ENCODE results near the gene SNX13.

SNX13 gene

DNA sequence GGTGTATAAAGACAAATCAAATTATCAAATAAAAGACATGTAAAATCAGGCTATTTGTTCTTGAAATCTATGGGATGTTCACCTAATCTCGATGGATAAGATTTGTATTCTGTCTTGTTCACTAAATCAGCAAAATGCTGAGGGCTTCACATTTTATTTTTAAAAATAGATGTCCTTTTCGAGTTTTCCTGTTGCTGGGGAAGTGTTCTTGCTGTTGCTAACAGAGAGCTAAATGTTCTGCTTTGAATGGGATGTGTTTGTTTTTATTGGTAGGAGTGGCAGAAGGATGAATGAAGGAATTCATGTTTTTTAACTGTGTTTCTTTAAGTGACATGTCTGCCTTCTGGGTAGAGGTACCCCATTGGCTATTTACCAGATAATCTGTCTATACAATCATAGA lies 7.3 kb upstream of the SNX13 start:
- Histone ChIP-seq H3K4me3 (no peak overlapping the region), H3K27ac (no peak overlapping the region)

DNA sequence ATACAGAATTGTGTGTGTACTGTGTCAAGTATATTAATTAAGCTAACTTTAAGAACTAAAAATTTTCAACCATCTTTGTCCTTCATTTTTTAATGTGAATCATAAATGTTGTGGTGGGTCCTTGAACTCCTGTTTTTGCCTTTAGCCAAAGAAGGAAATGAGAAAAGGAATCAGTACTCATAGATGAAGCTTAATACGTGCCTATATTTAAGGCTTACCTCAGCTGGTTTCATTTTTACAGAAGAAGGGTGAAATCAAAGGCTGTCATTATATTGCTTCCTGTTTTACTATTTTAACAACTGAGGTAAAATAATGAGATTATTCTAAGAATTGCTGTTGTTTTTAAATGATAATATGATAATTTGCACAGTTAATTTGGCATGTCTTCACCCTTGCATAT lies 6.3 kb upstream of the SNX13 start:
- Histone ChIP-seq H3K27ac (no peak overlapping the region), H3K4me3 (no peak overlapping the region)

- H3K4me3 ChIP-seq: no peak overlapping the region
- H3K27ac ChIP-seq: no peak overlapping the region
Measured at GRCh38 chr7:17944720-17945119, 4.4 kb upstream of the SNX13 start.

GRCh38 chr7:17943006-17943405 lies 2.7 kb upstream of the SNX13 start:
- H3K4me3 ChIP-seq: no peak overlapping the region
- H3K27ac ChIP-seq: no peak overlapping the region

DNA sequence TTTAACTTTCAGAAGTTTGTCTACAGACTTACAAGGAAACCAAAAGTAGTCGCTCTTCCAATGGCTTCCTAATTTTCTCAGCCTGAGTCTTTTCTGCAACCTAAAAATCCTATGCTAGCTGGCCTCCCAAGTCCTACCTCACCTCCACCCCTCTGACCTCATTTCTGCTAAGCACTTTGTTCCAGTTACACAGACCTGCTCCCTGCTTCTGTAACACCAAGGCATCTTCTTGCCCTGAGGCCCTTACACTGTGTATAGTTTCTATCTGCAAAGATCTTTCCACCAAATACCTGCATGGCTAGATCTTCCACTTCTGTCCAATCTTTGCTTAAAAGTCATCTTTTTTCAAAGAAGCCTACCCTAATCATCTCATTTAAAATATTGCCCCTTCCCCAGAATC lies 1.9 kb upstream of the SNX13 start:
- no peak overlapping the region for H3K4me3 ChIP-seq

GRCh38 chr7:17940951-17941431 lies 697 bp upstream of the SNX13 start:
- Histone ChIP-seq H3K4me3 (peak overlapping the region; percentile 74 to 94 (median 91)), H3K27ac (peak overlapping the region; percentile 61 to 100 (median 98))

More for the DNA sequence above, 1.9 kb upstream of the SNX13 start:
- no peak overlapping the region for H3K27ac ChIP-seq

DNA sequence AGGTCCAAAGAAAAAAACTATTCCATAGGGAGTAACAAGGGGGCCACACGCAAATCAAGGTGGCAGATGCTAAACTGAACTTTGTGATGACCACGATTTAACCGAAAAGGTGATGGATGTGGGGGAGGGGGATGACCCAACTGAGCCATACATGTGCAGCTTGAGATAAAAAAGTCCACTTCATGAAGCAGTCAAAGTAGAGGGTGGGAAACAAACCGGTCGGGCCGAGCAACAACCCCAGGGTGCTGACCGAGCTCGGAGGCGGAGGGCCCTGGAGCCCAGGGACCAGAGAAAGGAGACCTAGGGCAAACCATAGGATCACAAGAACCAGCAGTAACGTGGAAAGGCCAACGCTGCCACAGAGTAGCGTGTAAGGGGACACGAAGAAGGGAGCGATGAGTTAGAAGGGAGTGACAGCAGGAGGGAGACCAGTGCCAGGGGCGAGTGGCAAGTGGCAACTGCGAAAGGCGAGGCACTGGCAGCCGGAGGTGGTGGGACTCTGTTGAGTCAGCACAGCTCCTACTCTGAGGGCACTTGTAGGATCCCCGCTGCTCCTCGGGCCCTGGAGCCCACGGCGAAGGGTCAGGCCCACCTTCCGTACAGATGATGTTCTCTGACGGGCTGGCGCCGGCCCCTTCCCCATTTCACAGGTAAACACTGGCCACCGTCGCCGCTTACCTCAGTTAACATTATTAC lies 540 bp downstream of the SNX13 start:
- H3K4me3 ChIP-seq: peak overlapping the region; percentile 74 to 94 (median 91)

DNA sequence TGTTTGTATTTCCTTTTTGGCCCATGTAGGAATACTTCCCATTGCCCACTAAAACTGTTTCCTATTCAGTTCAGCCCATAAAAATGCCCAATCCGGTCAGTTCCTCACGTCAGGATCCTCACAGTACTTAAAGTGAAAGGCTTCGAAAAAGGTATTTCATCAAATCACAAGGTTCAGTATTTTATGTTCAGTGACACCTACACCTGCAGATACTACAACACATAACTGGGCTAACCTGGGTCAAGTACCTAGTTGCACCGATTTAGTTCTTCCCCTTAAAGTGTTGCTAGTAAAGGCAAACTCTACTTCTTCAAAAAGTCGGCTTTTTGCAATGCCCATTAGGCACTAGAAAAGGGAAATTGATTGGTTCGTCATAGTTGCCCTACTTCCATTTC lies 1.1 kb downstream of the SNX13 start:
- Histone ChIP-seq H3K27ac (peak overlapping the region in 19 of 21 experiments; percentile 83 to 100 (median 98)), H3K4me3 (peak overlapping the region; percentile 74 to 94 (median 91))

More for the DNA sequence above, 540 bp downstream of the SNX13 start:
- H3K27ac ChIP-seq: peak overlapping the region; percentile 61 to 100 (median 98)

DNA sequence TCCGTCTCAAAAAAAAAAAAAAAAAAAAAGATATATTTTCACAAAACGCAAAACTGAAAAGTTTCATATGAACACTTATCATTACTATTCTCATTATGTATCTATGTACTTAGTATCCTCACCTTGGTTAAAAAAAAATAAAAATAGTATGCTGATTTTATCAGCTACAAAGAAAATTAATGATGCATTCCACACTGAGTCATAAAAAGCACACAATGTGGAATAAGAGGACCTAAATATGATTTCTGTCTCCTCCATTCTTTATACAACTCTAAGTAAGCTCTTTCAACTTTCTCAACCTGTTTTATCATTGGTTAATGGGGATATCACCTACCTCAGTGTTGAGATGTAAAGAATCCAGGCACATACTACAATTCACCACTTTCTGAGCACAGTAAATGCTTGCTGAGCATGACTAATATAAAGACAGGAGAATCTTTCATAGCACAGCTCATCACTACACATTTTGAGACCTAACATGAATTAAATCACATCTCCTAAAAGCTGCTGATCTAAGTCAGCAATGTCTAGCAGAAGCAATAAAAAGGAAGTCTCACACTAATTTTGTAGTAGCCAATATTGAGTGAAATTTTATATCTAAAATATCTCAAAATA lies 2.7 kb downstream of the SNX13 start:
- H3K4me3 ChIP-seq: peak overlapping the region in 2 of 7 experiments; percentile 91 to 93
- peak overlapping the region in 4 of 21 experiments; percentile 12 to 100 (median 30) for H3K27ac ChIP-seq

- Histone ChIP-seq H3K4me3 (no peak overlapping the region), H3K27ac (no peak overlapping the region)
Measured at GRCh38 chr7:17936321-17936720, 4.0 kb downstream of the SNX13 start.

GRCh38 chr7:17934612-17935240 lies 5.6 kb downstream of the SNX13 start:
- H3K4me3 ChIP-seq: no peak overlapping the region
- H3K27ac ChIP-seq: no peak overlapping the region

GRCh38 chr7:17934094-17934493 lies 6.2 kb downstream of the SNX13 start:
- H3K4me3 ChIP-seq: no peak overlapping the region
- H3K27ac ChIP-seq: no peak overlapping the region

DNA sequence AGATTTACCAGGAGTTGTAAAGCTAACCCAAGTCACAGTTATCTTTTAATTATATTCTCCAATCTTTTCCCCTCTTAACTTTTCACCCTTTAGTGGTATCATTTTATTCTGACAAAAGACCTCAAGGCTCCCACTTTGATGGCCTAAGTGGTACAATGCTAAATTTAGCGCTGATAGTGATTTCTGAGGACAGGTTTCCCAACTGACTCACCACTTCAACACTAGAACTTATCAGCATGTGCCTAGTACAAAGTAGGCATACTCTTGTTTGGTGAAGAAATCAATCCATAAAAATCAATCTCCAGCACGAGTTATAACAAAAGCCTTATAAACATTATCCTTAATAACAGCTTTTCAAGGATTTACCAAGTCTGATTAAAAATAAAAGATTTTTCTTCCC lies 7.5 kb downstream of the SNX13 start:
- no peak overlapping the region for H3K27ac ChIP-seq
- no peak overlapping the region for H3K4me3 ChIP-seq

DNA sequence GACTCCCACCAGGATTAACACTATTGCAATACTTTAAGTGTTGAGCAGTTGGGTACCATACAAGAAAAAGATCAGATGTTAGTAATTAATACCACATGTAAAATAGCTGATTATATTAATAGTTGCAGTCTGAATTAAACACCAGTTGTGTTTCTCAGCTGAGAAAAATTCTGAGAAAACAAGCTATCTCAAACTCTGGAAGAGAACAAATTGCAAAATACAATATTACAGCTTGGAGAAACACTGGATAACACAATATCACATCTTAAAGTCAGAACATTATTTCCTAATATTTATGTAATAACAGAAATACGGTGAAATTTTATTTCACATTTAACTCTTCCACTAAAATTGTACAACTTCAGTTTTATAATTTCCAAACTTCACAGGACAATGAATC lies 9.2 kb downstream of the SNX13 start:
- Histone ChIP-seq H3K27ac (no peak overlapping the region), H3K4me3 (no peak overlapping the region)

- Histone ChIP-seq H3K4me3 (no peak overlapping the region), H3K27ac (no peak overlapping the region)
Measured at GRCh38 chr7:17930546-17930945, 9.7 kb downstream of the SNX13 start.

DNA sequence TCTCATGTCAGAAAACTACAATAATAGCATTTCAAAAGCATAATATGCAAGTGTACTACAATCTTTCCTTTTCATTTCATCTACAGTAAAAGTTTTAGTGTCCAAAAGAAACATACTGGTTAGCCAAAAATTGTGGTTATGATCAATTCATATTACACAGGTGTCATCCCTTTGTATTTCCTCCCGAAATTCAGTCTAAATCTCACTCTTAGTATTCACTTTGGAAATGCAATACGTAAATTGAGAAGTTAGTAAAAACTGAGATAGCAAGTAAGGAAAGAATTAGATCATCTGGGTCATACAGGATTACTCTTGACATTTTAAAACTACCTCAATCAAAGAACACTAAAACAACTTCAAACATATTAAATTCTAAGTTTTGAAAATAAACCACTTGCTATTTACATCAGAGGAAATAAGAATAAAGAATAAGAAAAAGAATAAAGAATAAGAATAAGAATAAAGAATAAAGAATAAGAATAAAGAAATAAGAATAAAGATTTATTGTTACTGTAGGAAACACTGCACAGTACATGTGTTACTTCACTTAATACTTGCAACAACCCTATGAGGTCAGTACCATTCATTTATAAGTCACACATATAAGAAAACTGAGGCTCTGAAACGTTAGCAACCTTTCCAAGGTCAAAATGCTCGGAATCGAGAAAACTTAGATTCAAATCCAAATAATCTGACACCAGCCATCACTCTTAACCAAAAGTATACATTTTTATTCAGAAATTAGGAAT lies 10.5 kb downstream of the SNX13 start:
- Histone ChIP-seq H3K27ac (no peak overlapping the region), H3K4me3 (no peak overlapping the region)

DNA sequence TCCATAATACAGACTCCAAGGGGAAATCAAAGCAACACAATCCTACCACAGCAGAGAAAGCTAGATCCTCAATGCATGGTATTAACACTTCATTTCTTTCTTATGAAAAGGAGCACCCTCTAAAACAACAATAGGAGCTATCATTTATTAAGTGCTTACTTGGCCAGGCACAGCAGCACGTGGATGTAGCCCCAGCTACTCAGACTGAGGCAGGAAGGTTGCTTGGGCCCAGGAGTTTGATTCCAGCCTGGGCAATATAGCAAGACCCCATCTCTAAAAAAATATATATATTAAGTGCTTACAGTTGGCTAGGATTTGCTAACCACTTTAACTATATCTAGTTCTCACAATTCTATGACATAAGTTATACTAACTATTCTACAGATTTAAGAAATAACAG lies 12.2 kb downstream of the SNX13 start:
- H3K27ac ChIP-seq: no peak overlapping the region

GRCh38 chr7:17921857-17922416 lies 18.4 kb downstream of the SNX13 start:
- no peak overlapping the region for H3K4me3 ChIP-seq
- H3K27ac ChIP-seq: no peak overlapping the region

More for the DNA sequence above, 12.2 kb downstream of the SNX13 start:
- H3K4me3 ChIP-seq: no peak overlapping the region

DNA sequence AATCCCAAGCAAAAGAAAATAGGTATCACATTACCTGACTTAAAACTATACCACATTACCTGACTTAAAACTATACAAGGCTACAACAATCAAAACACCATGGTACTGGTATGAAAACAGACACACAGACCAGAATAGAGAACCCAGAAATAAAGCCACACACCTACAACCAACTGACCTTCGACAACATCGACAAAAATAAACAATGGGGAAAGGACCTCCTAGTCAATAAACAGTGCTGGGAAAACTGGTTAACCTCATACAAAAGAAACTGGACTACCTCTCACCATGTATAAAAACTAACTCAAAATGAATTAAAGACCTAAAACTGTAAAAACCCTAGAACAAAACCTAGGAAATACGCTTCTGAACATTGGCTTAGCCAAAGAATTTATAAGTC lies 22.5 kb downstream of the SNX13 start:
- H3K4me3 ChIP-seq: no peak overlapping the region

GRCh38 chr7:17916786-17917185 lies 23.5 kb downstream of the SNX13 start:
- Histone ChIP-seq H3K4me3 (no peak overlapping the region), H3K27ac (no peak overlapping the region)

More for the DNA sequence above, 22.5 kb downstream of the SNX13 start:
- H3K27ac ChIP-seq: no peak overlapping the region
